Measurements from ENCODE around the gene MOB2. TPM values are rescaled to one million over a fixed set of nuclear protein-coding genes. Genes with fewer than 3 reads are reported as not detected.

Gene MOB2
- total RNA-seq, 1 donor, result 16.8 TPM

- no peak overlapping the region for H3K4me3 ChIP-seq (ENCODE audit: low read depth, low read length)
- TF ChIP-seq CTCF (IDR thresholded peaks at IDR 0.05; ENCODE audit: insufficient read depth, low read depth, low read length), result no peak
- DNase-seq (ENCODE audit: low read depth), result no peak
Measured at GRCh38 chr11:1504138-1504537, 17.6 kb upstream of the MOB2 start.

- no peak for DNase-seq (ENCODE audit: low read depth)
- no peak overlapping the region for H3K4me3 ChIP-seq (ENCODE audit: low read depth, low read length)
- TF ChIP-seq CTCF (IDR thresholded peaks at IDR 0.05; ENCODE audit: insufficient read depth, low read depth, low read length), result no peak
Measured at GRCh38 chr11:1503708-1504104, 17.1 kb upstream of the MOB2 start.

GRCh38 chr11:1502954-1503707, 16.6 kb upstream of the MOB2 start:
- no peak for DNase-seq (ENCODE audit: low read depth)
- no peak overlapping the region for H3K4me3 ChIP-seq (ENCODE audit: low read depth, low read length)
- no peak for TF ChIP-seq CTCF (IDR thresholded peaks at IDR 0.05; ENCODE audit: insufficient read depth, low read depth, low read length)

- TF ChIP-seq CTCF (IDR thresholded peaks at IDR 0.05; ENCODE audit: insufficient read depth, low read depth, low read length), result no peak
- no peak overlapping the region for H3K4me3 ChIP-seq (ENCODE audit: low read depth, low read length)
- DNase-seq (ENCODE audit: low read depth), result no peak
Measured at GRCh38 chr11:1502168-1502953, 15.8 kb upstream of the MOB2 start.

- H3K4me3 ChIP-seq (ENCODE audit: low read depth, low read length), result no peak overlapping the region
- TF ChIP-seq CTCF (IDR thresholded peaks at IDR 0.05; ENCODE audit: insufficient read depth, low read depth, low read length), result no peak
- no peak for DNase-seq (ENCODE audit: low read depth)
Measured at GRCh38 chr11:1501421-1502167, 15.0 kb upstream of the MOB2 start.

- no peak for TF ChIP-seq CTCF (IDR thresholded peaks at IDR 0.05; ENCODE audit: insufficient read depth, low read depth, low read length)
- DNase-seq (ENCODE audit: low read depth), result no peak
Measured at GRCh38 chr11:1500466-1501420, 14.2 kb upstream of the MOB2 start.

More at GRCh38 chr11:1500466-1501420, 14.2 kb upstream of the MOB2 start:
- H3K4me3 ChIP-seq (ENCODE audit: low read depth, low read length), result no peak overlapping the region
